ENCODE results near the gene IL21R. TPM values are rescaled to one million over a fixed set of nuclear protein-coding genes. Genes with fewer than 3 reads are reported as not detected.
A peak's percentile ranks its signal among the peaks of the same experiment; 100 is the strongest.

IL21R gene
- total and polyA plus RNA-seq, 10 of the 15 experiments (the other 5 are each of a cell fraction or from before 2014, with no cell fraction given): 5.3 to 138 (median 82.5) TPM

- TF ChIP-seq, protein P1, sequence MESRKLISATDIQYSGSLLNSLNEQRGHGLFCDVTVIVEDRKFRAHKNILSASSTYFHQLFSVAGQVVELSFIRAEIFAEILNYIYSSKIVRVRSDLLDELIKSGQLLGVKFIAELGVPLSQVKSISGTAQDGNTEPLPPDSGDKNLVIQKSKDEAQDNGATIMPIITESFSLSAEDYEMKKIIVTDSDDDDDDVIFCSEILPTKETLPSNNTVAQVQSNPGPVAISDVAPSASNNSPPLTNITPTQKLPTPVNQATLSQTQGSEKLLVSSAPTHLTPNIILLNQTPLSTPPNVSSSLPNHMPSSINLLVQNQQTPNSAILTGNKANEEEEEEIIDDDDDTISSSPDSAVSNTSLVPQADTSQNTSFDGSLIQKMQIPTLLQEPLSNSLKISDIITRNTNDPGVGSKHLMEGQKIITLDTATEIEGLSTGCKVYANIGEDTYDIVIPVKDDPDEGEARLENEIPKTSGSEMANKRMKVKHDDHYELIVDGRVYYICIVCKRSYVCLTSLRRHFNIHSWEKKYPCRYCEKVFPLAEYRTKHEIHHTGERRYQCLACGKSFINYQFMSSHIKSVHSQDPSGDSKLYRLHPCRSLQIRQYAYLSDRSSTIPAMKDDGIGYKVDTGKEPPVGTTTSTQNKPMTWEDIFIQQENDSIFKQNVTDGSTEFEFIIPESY (IDR thresholded peaks at IDR 0.05): no peak
- peak; percentile 83 for TF ChIP-seq BCL3 (IDR thresholded peaks at IDR 0.05; ENCODE audit: borderline replicate concordance, insufficient read depth, low read depth, low read length, poor library complexity, severe bottlenecking)
- no peak for TF ChIP-seq BRCA1 (IDR thresholded peaks at IDR 0.05; ENCODE audit: low read depth, low read length)
- TF ChIP-seq STAT1 (conservative IDR thresholded peaks at IDR 0.05): no peak
- TF ChIP-seq RCOR1 (conservative IDR thresholded peaks at IDR 0.05; ENCODE audit: low read depth, low read length): no peak
- TF ChIP-seq PRDM15 (CRISPR knock-in tag; IDR thresholded peaks at IDR 0.05): no peak
- TF ChIP-seq BACH1 (IDR thresholded peaks at IDR 0.05; ENCODE audit: borderline replicate concordance): 0 out of 2 replicates have a peak, but pooled peaks have one; percentile 15
- TF ChIP-seq, protein P2, sequence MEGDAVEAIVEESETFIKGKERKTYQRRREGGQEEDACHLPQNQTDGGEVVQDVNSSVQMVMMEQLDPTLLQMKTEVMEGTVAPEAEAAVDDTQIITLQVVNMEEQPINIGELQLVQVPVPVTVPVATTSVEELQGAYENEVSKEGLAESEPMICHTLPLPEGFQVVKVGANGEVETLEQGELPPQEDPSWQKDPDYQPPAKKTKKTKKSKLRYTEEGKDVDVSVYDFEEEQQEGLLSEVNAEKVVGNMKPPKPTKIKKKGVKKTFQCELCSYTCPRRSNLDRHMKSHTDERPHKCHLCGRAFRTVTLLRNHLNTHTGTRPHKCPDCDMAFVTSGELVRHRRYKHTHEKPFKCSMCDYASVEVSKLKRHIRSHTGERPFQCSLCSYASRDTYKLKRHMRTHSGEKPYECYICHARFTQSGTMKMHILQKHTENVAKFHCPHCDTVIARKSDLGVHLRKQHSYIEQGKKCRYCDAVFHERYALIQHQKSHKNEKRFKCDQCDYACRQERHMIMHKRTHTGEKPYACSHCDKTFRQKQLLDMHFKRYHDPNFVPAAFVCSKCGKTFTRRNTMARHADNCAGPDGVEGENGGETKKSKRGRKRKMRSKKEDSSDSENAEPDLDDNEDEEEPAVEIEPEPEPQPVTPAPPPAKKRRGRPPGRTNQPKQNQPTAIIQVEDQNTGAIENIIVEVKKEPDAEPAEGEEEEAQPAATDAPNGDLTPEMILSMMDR (IDR thresholded peaks at IDR 0.05 in 2 of 3, conservative IDR thresholded peaks at IDR 0.05 in 1 of 3; ENCODE audit: control insufficient read depth in 2 of 3, extremely low read depth in 1 of 3, insufficient read depth in 1 of 3, low read depth in 3 of 3, low read length in 3 of 3): no peak
- TF ChIP-seq, protein P3, sequence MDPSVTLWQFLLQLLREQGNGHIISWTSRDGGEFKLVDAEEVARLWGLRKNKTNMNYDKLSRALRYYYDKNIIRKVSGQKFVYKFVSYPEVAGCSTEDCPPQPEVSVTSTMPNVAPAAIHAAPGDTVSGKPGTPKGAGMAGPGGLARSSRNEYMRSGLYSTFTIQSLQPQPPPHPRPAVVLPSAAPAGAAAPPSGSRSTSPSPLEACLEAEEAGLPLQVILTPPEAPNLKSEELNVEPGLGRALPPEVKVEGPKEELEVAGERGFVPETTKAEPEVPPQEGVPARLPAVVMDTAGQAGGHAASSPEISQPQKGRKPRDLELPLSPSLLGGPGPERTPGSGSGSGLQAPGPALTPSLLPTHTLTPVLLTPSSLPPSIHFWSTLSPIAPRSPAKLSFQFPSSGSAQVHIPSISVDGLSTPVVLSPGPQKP (IDR thresholded peaks at IDR 0.05; ENCODE audit: low read depth, low read length): no peak
- TF ChIP-seq YY1 (IDR thresholded peaks at IDR 0.05; ENCODE audit: low read depth, low read length): no peak
- TF ChIP-seq ZBED1 (IDR thresholded peaks at IDR 0.05; ENCODE audit: borderline replicate concordance): peak; percentile 55; the same call in 1 of the 2 replicates
- TF ChIP-seq ATF7 (IDR thresholded peaks at IDR 0.05; ENCODE audit: low read depth): no peak
- no peak for TF ChIP-seq CBX3 (IDR thresholded peaks at IDR 0.05; ENCODE audit: borderline replicate concordance, low read depth)
- no peak for TF ChIP-seq PBX3 (IDR thresholded peaks at IDR 0.05; ENCODE audit: insufficient replicate concordance, low read depth, low read length)
- peak; percentile 20; the same call in 1 of the 2 replicates for TF ChIP-seq MTA3 (IDR thresholded peaks at IDR 0.05; ENCODE audit: borderline replicate concordance, low read length)
- no peak for TF ChIP-seq RB1 (IDR thresholded peaks at IDR 0.05; ENCODE audit: borderline replicate concordance)
Measured at GRCh38 chr16:27452569-27453493, 50.9 kb downstream of the IL21R start (continued).
